H9 (cell line): ENCODE measurements around the gene COX10. TPM values are rescaled to one million over a fixed set of nuclear protein-coding genes. Genes with fewer than 3 reads are reported as not detected.

Source experiments
- DNase-seq: peaks from one replicate; pipeline ENCODE4 v3.0.0-alpha.2; 2017
- H2AFZ ChIP-seq: one replicate; pipeline ENCODE4 v1.6.1; 2013; ENCODE audit warnings: mild to moderate bottlenecking, low read length, control low read depth, moderate library complexity
- H2AK5ac ChIP-seq: 2 replicates; pipeline ENCODE4 v1.6.1; 2013; ENCODE audit warnings: low read length, control low read depth, mixed read lengths; ENCODE audit not compliant: insufficient read length
- H2BK120ac ChIP-seq: one replicate; pipeline ENCODE4 v1.6.1; 2013; ENCODE audit warnings: low read depth, mild to moderate bottlenecking, low read length, control low read depth, inconsistent platforms; ENCODE audit not compliant: poor library complexity, severe bottlenecking
- H2BK12ac ChIP-seq: 2 replicates; pipeline ENCODE4 v1.6.1; 2013; ENCODE audit warnings: low read length, control low read depth, mixed read lengths, low read depth; ENCODE audit not compliant: insufficient read length
- H2BK15ac ChIP-seq: 2 replicates; pipeline ENCODE4 v1.6.1; 2013; ENCODE audit warnings: low read depth, low read length, control low read depth
- H2BK20ac ChIP-seq: one replicate; pipeline ENCODE4 v1.6.1; 2013; ENCODE audit warnings: low read depth, mild to moderate bottlenecking, low read length, control low read depth, inconsistent platforms; ENCODE audit not compliant: poor library complexity, severe bottlenecking
- H2BK5ac ChIP-seq: 2 replicates; pipeline ENCODE4 v1.6.1; 2013; ENCODE audit warnings: low read length, control low read depth, mixed read lengths; ENCODE audit not compliant: insufficient read length
- H3K14ac ChIP-seq: 2 replicates; pipeline ENCODE4 v1.6.1; 2013; ENCODE audit warnings: low read length, control low read depth; ENCODE audit not compliant: insufficient read depth
- H3K18ac ChIP-seq: 2 replicates; pipeline ENCODE4 v1.6.1; 2013; ENCODE audit warnings: low read depth, mild to moderate bottlenecking, mixed read lengths, low read length, control low read depth; ENCODE audit not compliant: insufficient read length
- H3K23ac ChIP-seq: 2 replicates; pipeline ENCODE4 v1.6.1; 2013; ENCODE audit warnings: low read length, control low read depth, mixed read lengths, low read depth; ENCODE audit not compliant: insufficient read length
- H3K23me2 ChIP-seq: 2 replicates; pipeline ENCODE4 v1.6.1; 2013; ENCODE audit warnings: low read depth, mild to moderate bottlenecking, mixed read lengths, low read length, control low read depth; ENCODE audit not compliant: insufficient read length, poor library complexity, severe bottlenecking
- H3K27ac ChIP-seq: 2 replicates; pipeline ENCODE4 v1.5.1; 2013; ENCODE audit warnings: low read length, control low read depth, mixed read lengths, low read depth; ENCODE audit not compliant: insufficient read length
- H3K27me3 ChIP-seq: 2 replicates; pipeline ENCODE4 v1.6.1; 2013; ENCODE audit warnings: low read length, control low read depth, inconsistent platforms; ENCODE audit not compliant: insufficient read depth
- H3K4ac ChIP-seq: 2 replicates; pipeline ENCODE4 v1.6.1; 2013; ENCODE audit warnings: low read depth, mild to moderate bottlenecking, control low read depth, inconsistent platforms, low read length, moderate library complexity
- H3K4me1 ChIP-seq: 2 replicates; pipeline ENCODE4 v1.6.1; 2013; ENCODE audit warnings: low read length, control low read depth, inconsistent platforms; ENCODE audit not compliant: insufficient read depth
- H3K4me2 ChIP-seq: 2 replicates; pipeline ENCODE4 v1.6.1; 2013; ENCODE audit warnings: low read length, control low read depth, mixed read lengths; ENCODE audit not compliant: insufficient read length, insufficient read depth
- H3K56ac ChIP-seq: 2 replicates; pipeline ENCODE4 v1.6.1; 2013; ENCODE audit warnings: low read depth, mild to moderate bottlenecking, mixed read lengths, low read length, control low read depth; ENCODE audit not compliant: insufficient read length
- H3K79me1 ChIP-seq: 2 replicates; pipeline ENCODE4 v1.6.1; 2013; ENCODE audit warnings: low read depth, mild to moderate bottlenecking, moderate library complexity, low read length, control low read depth, inconsistent platforms; ENCODE audit not compliant: insufficient read depth, poor library complexity, severe bottlenecking
- H3K79me2 ChIP-seq: 2 replicates; pipeline ENCODE4 v1.6.1; 2013; ENCODE audit warnings: low read length, control low read depth, inconsistent platforms; ENCODE audit not compliant: insufficient read depth
- H3K9ac ChIP-seq: 2 replicates; pipeline ENCODE4 v1.6.1; 2013; ENCODE audit warnings: low read length, control low read depth, mixed read lengths; ENCODE audit not compliant: insufficient read length; ENCODE audit errors: extremely low read depth
- H3K9me3 ChIP-seq: one replicate; pipeline ENCODE4 v1.6.1; 2013; ENCODE audit warnings: low read depth, low read length, inconsistent platforms; ENCODE audit not compliant: control insufficient read depth
- H3T11ph ChIP-seq: one replicate; pipeline ENCODE4 v1.6.1; 2013; ENCODE audit warnings: mild to moderate bottlenecking, low read length, control low read depth, inconsistent platforms
- H4K20me1 ChIP-seq: one replicate; pipeline ENCODE4 v1.6.1; 2013; ENCODE audit not compliant: control insufficient read depth, insufficient read length, insufficient read depth
- H4K5ac ChIP-seq: 2 replicates; pipeline ENCODE4 v1.6.1; 2013; ENCODE audit warnings: low read depth, mild to moderate bottlenecking, mixed read lengths, low read length, control low read depth; ENCODE audit not compliant: insufficient read length
- H4K8ac ChIP-seq: replicated peaks from 2 replicates; pipeline ENCODE4 v1.6.1; 2013; ENCODE audit warnings: low read length, control low read depth, mixed read lengths, low read depth; ENCODE audit not compliant: insufficient read length
- H4K91ac ChIP-seq: 2 replicates; pipeline ENCODE4 v1.6.1; 2013; ENCODE audit warnings: low read depth, mild to moderate bottlenecking, moderate library complexity, mixed read lengths, low read length, control low read depth; ENCODE audit not compliant: insufficient read length
- H3K27ac Mint-ChIP-seq, 3 experiments: 2 replicates in 2 of 3; 3 replicates in 1 of 3; pipeline ENCODE4 v1.8.0; 2020 to 2021; ENCODE audit warnings: mixed read lengths in 3 of 3, mild to moderate bottlenecking in 1 of 3, moderate library complexity in 1 of 3
- H3K27me3 Mint-ChIP-seq: 2 replicates; pipeline ENCODE4 v1.8.0; 2021; ENCODE audit warnings: low read depth, mild to moderate bottlenecking, moderate library complexity, mixed read lengths
- H3K36me3 Mint-ChIP-seq, 3 experiments: 2 replicates in 2 of 3; 3 replicates in 1 of 3; pipeline ENCODE4 v1.8.0; 2020 to 2021; ENCODE audit warnings: low read depth in 3 of 3, mixed read lengths in 3 of 3; ENCODE audit not compliant: insufficient read depth in 1 of 3
- H3K4me1 Mint-ChIP-seq, 2 experiments: 2 replicates each; pipeline ENCODE4 v1.8.0; 2020; ENCODE audit warnings: mixed read lengths in 2 of 2
- H3K4me3 Mint-ChIP-seq, 2 experiments: 2 replicates in 1 of 2; 3 replicates in 1 of 2; pipeline ENCODE4 v1.8.0; 2020 to 2021; ENCODE audit warnings: mild to moderate bottlenecking in 2 of 2, mixed read lengths in 2 of 2, moderate library complexity in 1 of 2
- H3K9me3 Mint-ChIP-seq, 2 experiments: 2 replicates in 1 of 2; 3 replicates in 1 of 2; pipeline ENCODE4 v1.8.0; 2020; ENCODE audit warnings: mild to moderate bottlenecking in 2 of 2, mixed read lengths in 2 of 2, moderate library complexity in 1 of 2
- CTCF ChIP-seq: fragments of 200-600 bp; sonication (generic); conservative IDR thresholded peaks from 3 replicates; pipeline ENCODE4 v1.8.0; 2021; ENCODE audit warnings: antibody characterized with exemption, mild to moderate bottlenecking
- WGBS: extraction: QIAGEN DNeasy Blood & Tissue Kit; methylation state at CpG from one replicate; pipeline ENCODE4 v1.1.7; 2013; ENCODE audit warnings: missing lambda C conversion rate, low lambda C conversion rate, mixed read lengths; ENCODE audit not compliant: insufficient read length; ENCODE audit errors: extremely low coverage; 5-methylcytosine and 5-hydroxymethylcytosine counted together
- total RNA-seq: library from RNA; stranded (reverse); gene quantifications from 2 replicates; pipeline ENCODE4 v1.2.1, GENCODE V29; 2021

COX10 gene
- total RNA-seq, 1 experiment from 2014 or later: 20.6 TPM

GRCh38 chr17:14150619-14151018 lies 81.3 kb downstream of the COX10 start:
- Histone ChIP-seq H3K9me3 (no peaks in the 10 kb centered on the region), H4K20me1 (no peaks in the 10 kb centered on the region), H3K18ac (no peak overlapping the region), H3K9ac (no peak overlapping the region), H3K23me2 (no peaks in the 10 kb centered on the region), H3K14ac (no peak overlapping the region), H3K27ac (no peak overlapping the region), H2BK120ac (no peak overlapping the region), H3K4me1 (no peaks in the 10 kb centered on the region), H3K4ac (no peak overlapping the region), H3K56ac (no peak overlapping the region), H3K79me2 (no peaks in the 10 kb centered on the region), H2BK12ac (no peak overlapping the region), H3K79me1 (no peaks in the 10 kb centered on the region), H3K4me2 (no peak overlapping the region), H2BK15ac (no peak overlapping the region), H2BK20ac (no peak overlapping the region), H4K91ac (no peak overlapping the region), H3T11ph (no peak overlapping the region), H2BK5ac (no peak overlapping the region), H2AK5ac (no peak overlapping the region), H4K5ac (no peak overlapping the region), H3K27me3 (no peaks in the 10 kb centered on the region), H2AFZ (no peak overlapping the region), H4K8ac (no peak overlapping the region), H3K23ac (no peak overlapping the region)
- Mint-ChIP-seq H3K4me3 (no peak overlapping the region), H3K27ac (no peak overlapping the region), H3K27me3 (no peaks in the 10 kb centered on the region), H3K4me1 (peaks cover 3 to 4% of the 10 kb centered on the region in 2 experiments), H3K36me3 (peaks cover 0 to 4% (median 3%) of the 10 kb centered on the region in 3 experiments; a peak in 2 of 7 replicates), H3K9me3 (no peaks in the 10 kb centered on the region; a peak in 1 of 5 replicates)
- DNase-seq: no peak
- whole genome bisulfite sequencing: no CpG with 5 or more reads among the region's 2 CpGs
- no peak for TF ChIP-seq CTCF
